HCT116 (cell line): ENCODE results near the gene BTLA. TPM values are rescaled to one million over a fixed set of nuclear protein-coding genes. Genes with fewer than 3 reads are reported as not detected.
"Not testable (repeated sequence)": the region's sequence is repeated elsewhere in the genome, so short reads cannot be mapped to it uniquely, and the experiment has no call there.

Source experiments
- ATAC-seq: fragments of 200-7000 bp; cut with Tn5 transposase; 2 replicates; pipeline ENCODE4 v1.9.1; 2020; ENCODE audit warnings: mild to moderate bottlenecking, moderate library complexity
- BruUV-seq: library from RNA; stranded (reverse); fragments of 400-500 nt; replicated peaks from 2 replicates; lab custom pipeline; 2021; lab: Mats Ljungman, UMichigan
- CTCF ChIA-PET: fragments of 300-600 bp; sonication (Branson Sonifier 250); formaldehyde crosslinking; loops from one replicate; lab custom pipeline; 2021; ENCODE audit warnings: antibody characterized with exemption; lab: Charles Lee
- POLR2A ChIA-PET: fragments of 300-600, 350-600 bp; sonication (Branson Sonifier 250); formaldehyde crosslinking; loops from one replicate; lab custom pipeline; 2021; ENCODE audit warnings: antibody characterized with exemption; lab: Charles Lee
- RAD21 ChIA-PET, 2 experiments: fragments of 300-600 bp; sonication (Branson Sonifier 250); formaldehyde crosslinking; loops; one replicate each; lab custom pipeline; 2023; ENCODE audit warnings: low total read pairs in 2 of 2; ENCODE audit not compliant: uncharacterized antibody in 2 of 2, unreplicated experiment in 2 of 2, low non-redundant PET in 1 of 2; lab: Charles Lee
- DNase-seq: peaks from one replicate; pipeline ENCODE4 v3.0.0-alpha.2; 2010; ENCODE audit warnings: low read depth, low spot score
- H2AFZ ChIP-seq: fragments of 200-600 bp; shearing (Covaris generic), sonication (generic); 2 replicates; pipeline ENCODE4 v1.6.1; 2017; ENCODE audit warnings: low read depth, mixed run types, mixed read lengths, antibody characterized with exemption, low read length; ENCODE audit not compliant: poor library complexity, severe bottlenecking
- H3K27ac ChIP-seq: 2 replicates; pipeline ENCODE4 v1.5.1; 2012; ENCODE audit warnings: low read depth, low read length
- H3K27me3 ChIP-seq: fragments of 200-600 bp; sonication (generic); 2 replicates; pipeline ENCODE4 v1.6.1; 2016; ENCODE audit warnings: mixed run types, low read length, mixed read lengths; ENCODE audit not compliant: insufficient read depth
- H3K36me3 ChIP-seq, 2 experiments: fragments of 200-500 bp in 1 of 2; fragments of 200-600 bp in 1 of 2; sonication (Bioruptor generic) in 1 of 2; sonication (generic) in 1 of 2; 2 replicates each; pipeline versions ENCODE4 v1.5.1 to v1.6.1; 2014 to 2016; ENCODE audit warnings: low read length in 2 of 2, inconsistent platforms in 1 of 2, mixed read lengths in 1 of 2, mixed run types in 1 of 2; ENCODE audit not compliant: insufficient read depth in 2 of 2, control insufficient read depth in 1 of 2
- H3K4me1 ChIP-seq, 2 experiments: fragments of 200-600 bp in 1 of 2; sonication (generic) in 1 of 2; 2 replicates each; pipeline versions ENCODE4 v1.5.1 to v1.6.1; 2012 to 2017; ENCODE audit warnings: low read length in 2 of 2, inconsistent platforms in 1 of 2, mild to moderate bottlenecking in 1 of 2, mixed read lengths in 1 of 2, mixed run types in 1 of 2, moderate library complexity in 1 of 2; ENCODE audit not compliant: insufficient read depth in 2 of 2, control insufficient read depth in 1 of 2
- H3K4me2 ChIP-seq: fragments of 200-600 bp; sonication (generic); 2 replicates; pipeline ENCODE4 v1.6.1; 2017; ENCODE audit warnings: mixed run types, low read length, mixed read lengths
- H3K4me3 ChIP-seq, 2 experiments: fragments of 200-600 bp in 1 of 2; sonication (generic) in 1 of 2; replicated peaks in 1 of 2; 2 replicates each; pipeline ENCODE4 v1.5.1; 2011 to 2016; ENCODE audit warnings: low read length in 2 of 2, control low read depth in 1 of 2, low read depth in 1 of 2, mild to moderate bottlenecking in 1 of 2, mixed read lengths in 1 of 2, mixed run types in 1 of 2
- H3K79me2 ChIP-seq: fragments of 200-600 bp; sonication (generic); 2 replicates; pipeline ENCODE4 v1.6.1; 2017; ENCODE audit warnings: mild to moderate bottlenecking, mixed run types, low read length, moderate library complexity, mixed read lengths; ENCODE audit not compliant: insufficient read depth
- H3K9ac ChIP-seq: fragments of 200-600 bp; sonication (generic); 2 replicates; pipeline ENCODE4 v1.6.1; 2016; ENCODE audit warnings: low read length, mixed read lengths
- H3K9me2 ChIP-seq: fragments of 200-600 bp; sonication (generic), shearing (Covaris generic); 2 replicates; pipeline ENCODE4 v1.6.1; 2017; ENCODE audit warnings: mixed run types, mild to moderate bottlenecking, moderate library complexity; ENCODE audit not compliant: insufficient read depth
- H3K9me3 ChIP-seq, 2 experiments: fragments of 200-500 bp in 1 of 2; fragments of 200-600 bp in 1 of 2; sonication (Bioruptor generic) in 1 of 2; sonication (generic) in 1 of 2; 2 replicates each; pipeline ENCODE4 v1.6.1; 2014 to 2017; ENCODE audit warnings: low read length in 2 of 2, mixed read lengths in 2 of 2, inconsistent platforms in 1 of 2, low read depth in 1 of 2, mild to moderate bottlenecking in 1 of 2, mixed run types in 1 of 2, moderate library complexity in 1 of 2; ENCODE audit not compliant: control insufficient read depth in 1 of 2, insufficient read depth in 1 of 2
- H4K20me1 ChIP-seq: fragments of 200-600 bp; sonication (generic), shearing (Covaris generic); 2 replicates; pipeline ENCODE4 v1.6.1; 2017; ENCODE audit warnings: mixed run types, mild to moderate bottlenecking, moderate library complexity; ENCODE audit not compliant: insufficient read depth
- SP1 ChIP-seq: IDR thresholded peaks from 2 replicates; pipeline ENCODE4 v1.6.1; 2012; ENCODE audit warnings: low read depth
- intact Hi-C: fragments of 100-400 bp; cut with micrococcal nuclease; formaldehyde crosslinking; loops from 2 replicates; pipeline ENCODE4 v1.10.0; 2022
- total RNA-seq: library from RNA; stranded (reverse); gene quantifications from one replicate; pipeline ENCODE4 v1.2.1, GENCODE V29; 2021; ENCODE audit not compliant: unreplicated experiment

The BTLA gene
- total RNA-seq, 1 experiment from 2014 or later: 0.17 TPM

GRCh38 chr3:112530573-112530972, 31.3 kb upstream of the BTLA start:
- ChIA-PET RAD21 (no interaction called here), CTCF (interaction anchor here (0.7 to 1.2 kb wide), 4 partner anchors 11 to 393 kb away, joined by 3 to 11 read pairs (median 4); partner anchors contain the start of gene SLC9C1), POLR2A (no interaction called here)
- no peaks in the 10 kb centered on the region for H3K4me1 ChIP-seq
- DNase-seq (no peak), ATAC-seq (no peak)
- TF ChIP-seq SP1: no peak
- no peaks in the 10 kb centered on the region for H3K79me2 ChIP-seq
- H3K27me3 ChIP-seq: no peaks in the 10 kb centered on the region
- H3K9me2 ChIP-seq: no peaks in the 10 kb centered on the region
- no peaks in the 10 kb centered on the region for H4K20me1 ChIP-seq
- peaks cover 8 to 30% of the 10 kb centered on the region in 2 experiments; a peak in 3 of 4 replicates for H3K36me3 ChIP-seq
- no peak overlapping the region for H3K9ac ChIP-seq
- no TSS peak for BruUV-seq
- intact Hi-C loops: loop anchor here (5.0 kb wide), 1 partner anchor 418 kb away; no protein-coding TSS in a partner anchor
- no peak overlapping the region for H3K27ac ChIP-seq
- H3K9me3 ChIP-seq: no peaks in the 10 kb centered on the region
- H2AFZ ChIP-seq: no peak overlapping the region
- no peak overlapping the region for H3K4me2 ChIP-seq
- no peak overlapping the region for H3K4me3 ChIP-seq

GRCh38 chr3:112524127-112524526, 24.9 kb upstream of the BTLA start:
- ATAC-seq, H3K27me3 ChIP-seq, BruUV-seq, H3K79me2 ChIP-seq, DNase-seq, POLR2A ChIA-PET, RAD21 ChIA-PET, H3K4me3 ChIP-seq, H3K27ac ChIP-seq, H3K4me2 ChIP-seq, H3K9me3 ChIP-seq, H3K9me2 ChIP-seq, H3K9ac ChIP-seq, intact Hi-C loops, H2AFZ ChIP-seq, CTCF ChIA-PET, H3K4me1 ChIP-seq, H4K20me1 ChIP-seq: not testable (repeated sequence)
- peaks cover 0 to 12% of the 10 kb centered on the region in 2 experiments; a peak in 1 of 4 replicates for H3K36me3 ChIP-seq
